ENCODE data around the gene OPRPN. TPM values are rescaled to one million over a fixed set of nuclear protein-coding genes. Genes with fewer than 3 reads are reported as not detected.

OPRPN gene
- polyA plus RNA-seq, 1 donor = not detected

Other genes starting within 250 kb of the OPRPN start
- gene PRR27, start 243.7 kb upstream of the OPRPN start, polyA plus RNA-seq (ENCODE audit: insufficient read length) = 0.05 TPM
- gene ODAM, start 202.2 kb upstream of the OPRPN start, polyA plus RNA-seq (ENCODE audit: insufficient read length) = not detected
- gene FDCSP, start 171.8 kb upstream of the OPRPN start, polyA plus RNA-seq (ENCODE audit: insufficient read length) = 1.5 TPM
- not detected for gene CSN3, start 155.3 kb upstream of the OPRPN start, polyA plus RNA-seq (ENCODE audit: insufficient read length)
- gene CABS1, start 63.0 kb upstream of the OPRPN start, polyA plus RNA-seq (ENCODE audit: insufficient read length) = not detected
- not detected for gene SMR3A, start 37.2 kb upstream of the OPRPN start, polyA plus RNA-seq (ENCODE audit: insufficient read length)
- not detected for gene SMR3B, start 14.8 kb upstream of the OPRPN start, polyA plus RNA-seq (ENCODE audit: insufficient read length)
- gene MUC7, start 74.3 kb downstream of the OPRPN start, polyA plus RNA-seq (ENCODE audit: insufficient read length) = not detected
- gene AMTN, start 120.6 kb downstream of the OPRPN start, polyA plus RNA-seq (ENCODE audit: insufficient read length) = not detected
- not detected for gene AMBN, start 194.3 kb downstream of the OPRPN start, polyA plus RNA-seq (ENCODE audit: insufficient read length)
- gene ENAM, start 230.8 kb downstream of the OPRPN start, polyA plus RNA-seq (ENCODE audit: insufficient read length) = 3.8 TPM

Data from forelimb muscle (tissue), 1 donor.